Measurements from ENCODE around the gene TOM1. TPM values are rescaled to one million over a fixed set of nuclear protein-coding genes. Genes with fewer than 3 reads are reported as not detected.
A peak's percentile ranks its signal among the peaks of the same experiment; 100 is the strongest.

The TOM1 gene
- total and polyA plus RNA-seq, 7 experiments from 2014 or later: 32.3 to 225 (median 55.3) TPM

- H3K36me3 ChIP-seq (ENCODE audit: control insufficient read depth in 2 of 3, insufficient read depth in 3 of 3, low read length in 3 of 3): peaks cover 4 to 77% (median 22%) of the 10 kb centered on the region in 3 experiments
- POLR2A ChIA-PET: interaction anchor here (0.7 to 2.6 kb wide), 9 partner anchors 14 to 909 kb away, joined by 3 to 21 read pairs (median 4); partner anchors contain the start of genes APOL2, HMGXB4 and TOM1
- CTCF ChIA-PET: interaction anchor here (0.6 to 1.0 kb wide), 5 partner anchors 24 to 1025 kb away, joined by 3 to 6 read pairs (median 3); partner anchors contain the start of gene TOM1
Measured at GRCh38 chr22:35330258-35330861, 30.7 kb downstream of the TOM1 start.

GRCh38 chr22:35332278-35332677 is 32.6 kb downstream of the TOM1 start:
- Histone ChIP-seq H3K27me3 (ENCODE audit: control insufficient read depth in 2 of 2, insufficient read depth in 2 of 2, low read length in 2 of 2) (no peaks in the 10 kb centered on the region), H3K9me3 (ENCODE audit: control insufficient read depth in 2 of 3, low read length in 3 of 3) (no peaks in the 10 kb centered on the region), H3K27ac (ENCODE audit: low read depth, low read length) (no peak overlapping the region), H3K36me3 (ENCODE audit: control insufficient read depth in 2 of 3, insufficient read depth in 3 of 3, low read length in 3 of 3) (peaks cover 0 to 77% (median 25%) of the 10 kb centered on the region in 3 experiments), H3K4me3 (ENCODE audit: low read length) (no peak overlapping the region), H3K4me1 (ENCODE audit: control insufficient read depth in 2 of 2, insufficient read depth in 2 of 2, low read length in 2 of 2) (peaks cover 22 to 23% of the 10 kb centered on the region in 2 donors)
- intact Hi-C loops (cut with micrococcal nuclease): no loop called here
- ATAC-seq: no peak
- H3K9me3 Mint-ChIP-seq: no peaks in the 10 kb centered on the region
- H3K36me3 Mint-ChIP-seq: peaks cover 0 to 50% (median 4%) of the 10 kb centered on the region in 5 donors
- no peak overlapping the region for H3K4me3 Mint-ChIP-seq
- CTCF ChIA-PET: no interaction called here
- peaks cover 15 to 49% (median 24%) of the 10 kb centered on the region in 7 donors for H3K4me1 Mint-ChIP-seq
- H3K27ac Mint-ChIP-seq: peak overlapping the region in 4 of 9 donors; percentile 25 to 76 (median 56)
- no peak for DNase-seq
- POLR2A ChIA-PET: no interaction called here
- no peaks in the 10 kb centered on the region for H3K27me3 Mint-ChIP-seq

More at GRCh38 chr22:35330258-35330861, 30.7 kb downstream of the TOM1 start:
- ATAC-seq: peak; percentile 74
- no peaks in the 10 kb centered on the region for H3K27me3 Mint-ChIP-seq
- no peaks in the 10 kb centered on the region for H3K9me3 ChIP-seq (ENCODE audit: control insufficient read depth in 2 of 3, low read length in 3 of 3)
- peak overlapping the region; percentile 61 to 80 (median 73) for H3K4me3 Mint-ChIP-seq
- peaks cover 4 to 56% (median 14%) of the 10 kb centered on the region in 5 donors for H3K36me3 Mint-ChIP-seq
- peaks cover 12 to 38% (median 23%) of the 10 kb centered on the region in 7 donors for H3K4me1 Mint-ChIP-seq
- no peaks in the 10 kb centered on the region for H3K27me3 ChIP-seq (ENCODE audit: control insufficient read depth in 2 of 2, insufficient read depth in 2 of 2, low read length in 2 of 2)
- peak overlapping the region; percentile 13 for H3K4me3 ChIP-seq (ENCODE audit: low read length)
- H3K27ac Mint-ChIP-seq: peak overlapping the region; percentile 84 to 92 (median 90)
- H3K27ac ChIP-seq (ENCODE audit: low read depth, low read length): peak overlapping the region; percentile 34
- intact Hi-C loops (cut with micrococcal nuclease): loop anchor here (1.0 to 2.0 kb wide), 3 partner anchors 30 to 74 kb away; partner anchors contain the start of genes HMGXB4 (in 1 of the 2) and TOM1 (in 1 of the 2)
- peaks cover 22 to 23% of the 10 kb centered on the region in 2 donors for H3K4me1 ChIP-seq (ENCODE audit: control insufficient read depth in 2 of 2, insufficient read depth in 2 of 2, low read length in 2 of 2)
- DNase-seq: peak in 8 of 9 donors; percentile 33 to 57 (median 46)
- H3K9me3 Mint-ChIP-seq: no peaks in the 10 kb centered on the region

- CTCF ChIA-PET: no interaction called here
- Mint-ChIP-seq H3K4me3 (no peak overlapping the region), H3K27ac (peak overlapping the region in 2 of 9 donors; percentile 18 to 22), H3K4me1 (peaks cover 15 to 47% (median 22%) of the 10 kb centered on the region in 7 donors), H3K27me3 (no peaks in the 10 kb centered on the region), H3K9me3 (no peaks in the 10 kb centered on the region), H3K36me3 (peaks cover 0 to 47% (median 8%) of the 10 kb centered on the region in 5 donors)
- POLR2A ChIA-PET: interaction anchor here (0.6 to 1.8 kb wide), 2 partner anchors 15 to 827 kb away, joined by 3 to 5 read pairs; no protein-coding TSS in a partner anchor
- intact Hi-C loops (cut with micrococcal nuclease): no loop called here
- Histone ChIP-seq H3K36me3 (ENCODE audit: control insufficient read depth in 2 of 3, insufficient read depth in 3 of 3, low read length in 3 of 3) (peaks cover 0 to 77% (median 17%) of the 10 kb centered on the region in 3 experiments), H3K27me3 (ENCODE audit: control insufficient read depth in 2 of 2, insufficient read depth in 2 of 2, low read length in 2 of 2) (no peaks in the 10 kb centered on the region), H3K9me3 (ENCODE audit: control insufficient read depth in 2 of 3, low read length in 3 of 3) (no peaks in the 10 kb centered on the region), H3K27ac (ENCODE audit: low read depth, low read length) (no peak overlapping the region), H3K4me3 (ENCODE audit: low read length) (no peak overlapping the region), H3K4me1 (ENCODE audit: control insufficient read depth in 2 of 2, insufficient read depth in 2 of 2, low read length in 2 of 2) (peaks cover 22% of the 10 kb centered on the region in 2 donors)
- DNase-seq (no peak), ATAC-seq (no peak)
Measured at GRCh38 chr22:35333220-35333619, 33.5 kb downstream of the TOM1 start.

GRCh38 chr22:35334004-35334403 is 34.3 kb downstream of the TOM1 start:
- no peak overlapping the region for H3K4me3 Mint-ChIP-seq
- POLR2A ChIA-PET: interaction anchor here (1.8 kb wide), 1 partner anchor 14 kb away, joined by 5 read pairs; no protein-coding TSS in a partner anchor
- Histone ChIP-seq H3K4me3 (ENCODE audit: low read length) (no peak overlapping the region), H3K27me3 (ENCODE audit: control insufficient read depth in 2 of 2, insufficient read depth in 2 of 2, low read length in 2 of 2) (no peaks in the 10 kb centered on the region), H3K27ac (ENCODE audit: low read depth, low read length) (no peak overlapping the region), H3K4me1 (ENCODE audit: control insufficient read depth in 2 of 2, insufficient read depth in 2 of 2, low read length in 2 of 2) (peaks cover 17 to 21% of the 10 kb centered on the region in 2 donors), H3K36me3 (ENCODE audit: control insufficient read depth in 2 of 3, insufficient read depth in 3 of 3, low read length in 3 of 3) (peaks cover 0 to 80% (median 17%) of the 10 kb centered on the region in 3 experiments), H3K9me3 (ENCODE audit: control insufficient read depth in 2 of 3, low read length in 3 of 3) (no peaks in the 10 kb centered on the region)
- ATAC-seq (no peak), DNase-seq (peak in 1 of 9 donors; percentile 38)
- H3K4me1 Mint-ChIP-seq: peaks cover 14 to 45% (median 19%) of the 10 kb centered on the region in 7 donors
- CTCF ChIA-PET: no interaction called here
- H3K27me3 Mint-ChIP-seq: no peaks in the 10 kb centered on the region
- intact Hi-C loops (cut with micrococcal nuclease): no loop called here
- peaks cover 0 to 46% (median 8%) of the 10 kb centered on the region in 5 donors for H3K36me3 Mint-ChIP-seq
- peak overlapping the region in 6 of 9 donors; percentile 6 to 34 (median 22) for H3K27ac Mint-ChIP-seq
- no peaks in the 10 kb centered on the region for H3K9me3 Mint-ChIP-seq

GRCh38 chr22:35335468-35335867 is 35.8 kb downstream of the TOM1 start:
- Histone ChIP-seq H3K4me3 (ENCODE audit: low read length) (no peak overlapping the region), H3K4me1 (ENCODE audit: control insufficient read depth in 2 of 2, insufficient read depth in 2 of 2, low read length in 2 of 2) (peaks cover 3 to 6% of the 10 kb centered on the region in 2 donors), H3K27me3 (ENCODE audit: control insufficient read depth in 2 of 2, insufficient read depth in 2 of 2, low read length in 2 of 2) (no peaks in the 10 kb centered on the region), H3K36me3 (ENCODE audit: control insufficient read depth in 2 of 3, insufficient read depth in 3 of 3, low read length in 3 of 3) (peaks cover 0 to 87% (median 17%) of the 10 kb centered on the region in 3 experiments), H3K27ac (ENCODE audit: low read depth, low read length) (no peak overlapping the region), H3K9me3 (ENCODE audit: control insufficient read depth in 2 of 3, low read length in 3 of 3) (no peaks in the 10 kb centered on the region)
- ATAC-seq (no peak), DNase-seq (no peak)
- peak overlapping the region in 2 of 9 donors; percentile 41 to 79 for H3K27ac Mint-ChIP-seq
- no peaks in the 10 kb centered on the region for H3K27me3 Mint-ChIP-seq
- H3K36me3 Mint-ChIP-seq: peaks cover 3 to 51% (median 8%) of the 10 kb centered on the region in 5 donors
- POLR2A ChIA-PET: interaction anchor here (0.9 kb wide), 1 partner anchor 11 kb away, joined by 3 read pairs; no protein-coding TSS in a partner anchor
- peak overlapping the region in 1 of 10 donors; percentile 61 for H3K4me3 Mint-ChIP-seq
- no peaks in the 10 kb centered on the region for H3K9me3 Mint-ChIP-seq
- intact Hi-C loops (cut with micrococcal nuclease): no loop called here
- H3K4me1 Mint-ChIP-seq: peaks cover 3 to 30% (median 9%) of the 10 kb centered on the region in 7 donors
- CTCF ChIA-PET: no interaction called here

GRCh38 chr22:35335936-35336781 is 36.5 kb downstream of the TOM1 start:
- H3K27me3 Mint-ChIP-seq: no peaks in the 10 kb centered on the region
- ChIA-PET POLR2A (interaction anchor here (0.9 kb wide), 1 partner anchor 12 kb away, joined by 3 read pairs; no protein-coding TSS in a partner anchor), CTCF (interaction anchor here (0.8 kb wide), 1 partner anchor 13 kb away, joined by 3 read pairs; no protein-coding TSS in a partner anchor)
- peak overlapping the region in 1 of 10 donors; percentile 61 for H3K4me3 Mint-ChIP-seq
- H3K27me3 ChIP-seq (ENCODE audit: control insufficient read depth in 2 of 2, insufficient read depth in 2 of 2, low read length in 2 of 2): no peaks in the 10 kb centered on the region
- peaks cover 6 to 54% (median 8%) of the 10 kb centered on the region in 5 donors for H3K36me3 Mint-ChIP-seq
- H3K9me3 ChIP-seq (ENCODE audit: control insufficient read depth in 2 of 3, low read length in 3 of 3): no peaks in the 10 kb centered on the region
- DNase-seq (no peak), ATAC-seq (no peak)
- H3K27ac ChIP-seq (ENCODE audit: low read depth, low read length): no peak overlapping the region
- H3K27ac Mint-ChIP-seq: peak overlapping the region in 4 of 9 donors; percentile 32 to 79 (median 48)
- no peak overlapping the region for H3K4me3 ChIP-seq (ENCODE audit: low read length)
- no peaks in the 10 kb centered on the region for H3K4me1 ChIP-seq (ENCODE audit: control insufficient read depth in 2 of 2, insufficient read depth in 2 of 2, low read length in 2 of 2)
- peaks cover 0 to 27% (median 6%) of the 10 kb centered on the region in 7 donors for H3K4me1 Mint-ChIP-seq
- H3K36me3 ChIP-seq (ENCODE audit: control insufficient read depth in 2 of 3, insufficient read depth in 3 of 3, low read length in 3 of 3): peaks cover 0 to 90% (median 20%) of the 10 kb centered on the region in 3 experiments
- intact Hi-C loops (cut with micrococcal nuclease): no loop called here
- H3K9me3 Mint-ChIP-seq: no peaks in the 10 kb centered on the region
